DMS79 (cell line): ENCODE measurements around the gene IRF1.
"Not testable (repeated sequence)": the region's sequence is repeated elsewhere in the genome, so short reads cannot be mapped to it uniquely, and the experiment has no call there.

Experiments used
- DNase-seq: peaks from one replicate; lab custom pipeline; 2025; lab: John Stamatoyannopoulos, UW

The IRF1 gene, protein sequence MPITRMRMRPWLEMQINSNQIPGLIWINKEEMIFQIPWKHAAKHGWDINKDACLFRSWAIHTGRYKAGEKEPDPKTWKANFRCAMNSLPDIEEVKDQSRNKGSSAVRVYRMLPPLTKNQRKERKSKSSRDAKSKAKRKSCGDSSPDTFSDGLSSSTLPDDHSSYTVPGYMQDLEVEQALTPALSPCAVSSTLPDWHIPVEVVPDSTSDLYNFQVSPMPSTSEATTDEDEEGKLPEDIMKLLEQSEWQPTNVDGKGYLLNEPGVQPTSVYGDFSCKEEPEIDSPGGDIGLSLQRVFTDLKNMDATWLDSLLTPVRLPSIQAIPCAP

DNA sequence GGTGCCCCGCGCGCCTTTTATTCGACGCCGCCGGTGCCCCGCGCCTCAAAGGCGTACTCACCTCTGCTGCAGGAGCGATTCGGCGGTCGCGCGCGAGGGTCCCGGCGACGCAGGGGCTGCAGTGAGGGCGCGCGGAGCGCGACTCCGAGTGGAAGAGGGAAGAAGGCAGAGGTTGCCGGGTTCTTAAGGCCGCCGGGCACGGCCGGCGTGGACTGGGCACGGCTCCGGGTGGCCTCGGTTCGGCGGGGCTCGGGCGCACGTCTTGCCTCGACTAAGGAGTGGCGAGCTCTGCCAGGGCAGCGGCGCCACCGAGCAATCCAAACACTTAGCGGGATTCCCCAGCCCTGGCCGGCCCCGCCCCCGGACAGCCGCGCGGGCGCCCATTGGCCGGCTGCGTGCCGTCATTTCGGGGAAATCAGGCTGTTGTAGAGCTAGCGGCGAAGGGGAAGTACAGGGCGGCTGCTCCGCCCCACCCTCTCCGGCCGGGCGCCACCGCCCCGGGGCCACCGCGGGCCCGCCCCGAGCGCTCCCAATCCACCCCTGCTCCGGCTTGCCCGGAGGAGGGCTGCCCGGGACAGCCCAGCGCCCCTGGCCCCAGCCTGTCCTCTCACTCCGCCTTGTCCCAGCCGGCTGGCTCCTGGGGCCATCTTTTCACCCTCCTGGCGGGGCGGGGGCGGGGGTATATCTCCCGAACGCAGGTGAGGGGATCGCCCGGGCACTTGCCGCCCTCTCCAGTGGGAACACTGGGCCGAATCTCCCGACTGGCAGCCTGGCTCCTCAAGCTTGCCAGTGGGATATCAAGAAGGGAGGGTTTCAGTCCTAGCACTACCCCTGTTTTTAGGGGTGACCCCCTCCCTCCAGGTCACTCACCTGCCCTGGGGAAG is at the start of gene IRF1:
IRF1 (minus strand) TSS at position 290 of the 884 bp plus-strand sequence. CDS start 1,295 bp downstream, outside the sequence.
- DNase-seq, result peak; percentile 55

DNA sequence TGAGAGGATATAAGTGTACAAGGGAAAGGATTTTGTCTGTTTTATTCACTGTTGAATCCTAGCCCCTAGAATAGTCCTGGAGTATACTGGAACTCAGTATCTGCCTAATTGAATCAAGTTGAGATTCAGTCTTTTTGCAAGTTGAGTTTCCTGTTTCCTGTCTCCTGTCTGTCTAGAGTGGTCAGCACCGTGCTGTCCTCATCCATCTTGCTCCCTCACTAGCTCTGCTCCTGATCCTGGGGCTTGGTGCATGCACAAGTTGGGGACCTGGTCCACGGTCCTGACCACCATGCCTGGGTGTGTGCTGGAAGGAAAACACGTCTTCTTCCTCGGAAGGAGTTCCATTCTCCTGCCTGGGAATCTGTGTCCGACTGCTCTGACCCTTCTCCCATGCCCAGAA is 49.6 kb upstream of the IRF1 start:
- DNase-seq, result no peak

GRCh38 chr5:132539716-132540115 is 49.1 kb upstream of the IRF1 start:
- DNase-seq, result no peak

- no peak for DNase-seq
Measured at GRCh38 chr5:132530946-132531345, 40.4 kb upstream of the IRF1 start.

DNA sequence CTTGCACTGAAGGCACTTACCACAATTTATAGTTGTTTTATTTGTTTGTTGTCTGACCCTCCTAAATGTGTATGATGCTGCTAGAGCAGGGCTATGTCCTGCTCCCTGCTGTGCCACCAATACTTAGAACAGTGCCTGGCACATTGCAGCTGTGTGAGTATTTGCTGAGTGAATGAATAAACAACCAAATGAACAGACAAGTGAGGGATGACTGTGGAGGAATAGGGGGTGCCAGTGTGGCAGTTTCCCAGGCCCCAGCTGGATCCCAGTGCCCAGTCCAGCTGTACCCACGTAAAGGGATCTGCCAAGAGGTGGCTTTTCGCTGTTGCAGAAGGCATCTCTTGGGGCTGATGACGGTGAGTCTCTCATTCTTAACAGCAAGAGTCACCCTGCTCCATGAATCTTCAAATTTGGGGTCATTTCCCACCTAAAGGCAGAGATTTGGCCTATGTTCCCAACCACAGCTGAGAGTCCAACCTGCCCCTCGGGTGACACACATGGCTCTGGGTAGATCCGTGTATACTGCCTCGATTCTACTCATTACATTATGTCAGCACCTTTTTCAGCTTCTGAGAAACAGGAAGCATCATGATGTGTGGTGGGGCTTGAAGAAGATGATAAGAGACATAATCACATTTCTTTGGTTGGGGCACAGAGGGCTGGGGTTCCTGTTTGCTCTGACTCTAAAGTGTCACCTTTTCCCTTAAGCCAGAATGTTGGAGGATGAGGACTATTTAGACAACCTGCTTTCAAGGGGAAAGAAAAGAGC is 38.5 kb upstream of the IRF1 start:
- no peak for DNase-seq

DNA sequence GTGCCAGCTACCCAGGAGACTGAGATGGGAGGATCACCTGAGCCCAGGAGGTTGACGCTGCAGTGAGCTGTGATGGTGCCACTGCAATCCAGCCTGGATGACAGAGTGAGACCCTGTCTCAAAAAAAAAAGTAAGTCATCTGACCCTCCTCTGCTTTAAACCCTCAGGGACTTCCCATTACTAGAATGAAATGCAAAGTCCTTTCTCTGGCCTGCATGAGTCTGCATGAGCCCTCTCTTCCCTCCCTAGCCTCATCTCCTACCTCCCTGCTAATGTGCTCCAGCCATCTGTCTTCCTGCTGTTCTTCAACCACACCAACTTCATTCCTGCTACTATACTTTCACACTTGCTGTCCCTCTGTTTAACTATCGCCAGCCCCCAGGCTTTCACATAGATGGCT is 37.4 kb upstream of the IRF1 start:
- DNase-seq, result no peak

- DNase-seq, result no peak
Measured at GRCh38 chr5:132526974-132527564, 36.5 kb upstream of the IRF1 start.

DNA sequence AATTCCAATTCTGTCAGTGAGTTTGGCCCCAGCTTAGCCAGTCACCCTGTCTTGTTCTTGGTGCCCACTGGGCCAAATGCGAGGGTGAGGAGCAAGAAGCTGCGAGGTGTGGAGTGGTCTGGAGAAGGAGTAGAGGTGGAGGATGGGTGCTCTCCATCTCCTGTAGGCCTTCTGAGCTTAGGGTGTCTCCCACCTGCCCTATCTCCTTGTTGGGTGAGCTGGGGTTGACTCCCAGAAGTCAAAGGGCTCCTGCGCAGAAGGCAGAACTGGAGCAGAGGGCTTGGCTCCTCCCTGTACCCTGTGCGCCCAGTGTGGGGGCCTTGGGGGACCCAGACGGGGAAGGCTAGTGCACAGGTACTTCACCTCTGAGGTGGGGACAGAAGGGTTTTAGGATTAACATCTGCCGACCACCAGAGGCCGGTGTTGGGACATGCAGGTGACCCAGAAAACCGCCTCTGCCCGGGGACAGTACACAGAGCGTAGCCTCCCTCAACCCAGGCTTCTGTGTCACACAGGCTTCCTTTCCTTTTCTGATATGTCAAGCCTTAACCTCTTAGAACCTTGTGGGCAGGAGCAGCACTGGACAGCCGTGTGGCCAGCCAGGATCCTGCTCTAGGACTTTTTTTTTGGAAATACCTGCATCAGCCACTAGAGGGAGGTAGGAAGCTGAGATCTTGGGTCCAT is 35.9 kb upstream of the IRF1 start:
- no peak for DNase-seq

- DNase-seq, result no peak
Measured at GRCh38 chr5:132525299-132525724, 34.7 kb upstream of the IRF1 start.

- DNase-seq, result not testable (repeated sequence)
Measured at GRCh38 chr5:132524877-132525276, 34.3 kb upstream of the IRF1 start.

GRCh38 chr5:132522067-132522466 is 31.5 kb upstream of the IRF1 start:
- not testable (repeated sequence) for DNase-seq

DNA sequence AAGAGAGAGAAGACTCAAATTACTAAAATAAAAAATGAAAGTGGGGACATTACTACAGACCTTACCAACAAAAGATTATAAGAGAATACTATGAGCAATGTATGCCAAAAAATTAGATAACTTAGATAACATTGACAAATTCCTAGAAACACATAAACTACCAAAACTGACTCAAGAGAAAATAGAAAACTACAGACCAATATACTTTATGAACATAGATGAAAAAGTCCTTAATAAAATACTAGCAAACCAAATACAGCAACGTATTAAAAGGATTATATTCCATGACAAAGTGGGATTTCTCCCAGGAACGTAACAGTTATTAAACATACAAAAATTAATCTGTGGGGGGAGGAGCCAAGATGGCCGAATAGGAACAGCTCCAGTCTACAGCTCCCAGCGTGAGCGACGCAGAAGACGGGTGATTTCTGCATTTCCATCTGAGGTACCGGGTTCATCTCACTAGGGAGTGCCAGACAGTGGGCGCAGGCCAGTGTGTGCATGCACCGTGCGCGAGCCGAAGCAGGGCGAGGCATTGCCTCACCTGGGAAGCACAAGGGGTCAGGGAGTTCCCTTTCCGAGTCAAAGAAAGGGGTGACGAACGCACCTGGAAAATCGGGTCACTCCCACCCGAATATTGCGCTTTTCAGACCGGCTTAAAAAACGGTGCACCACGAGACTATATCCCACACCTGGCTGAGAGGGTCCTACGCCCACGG is 23.2 kb upstream of the IRF1 start:
- DNase-seq, result not testable (repeated sequence)

DNA sequence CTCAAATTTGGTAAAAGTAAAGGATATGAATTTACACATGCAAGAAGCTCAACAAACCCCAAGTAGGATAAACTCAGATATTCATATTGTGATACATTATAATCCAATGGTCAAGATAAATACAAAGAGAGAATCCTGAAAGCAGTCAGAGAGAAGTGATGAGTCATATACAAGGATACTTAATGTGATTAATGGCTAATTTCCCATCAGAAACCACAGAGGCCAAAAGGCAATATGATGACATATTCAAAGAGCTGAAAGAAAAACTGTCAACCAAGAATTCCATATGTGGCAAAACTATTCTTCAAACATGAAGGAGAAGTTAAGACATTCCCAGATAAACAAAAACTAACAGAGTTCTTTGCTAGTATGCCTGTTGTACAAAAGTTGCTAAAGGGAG is 19.5 kb upstream of the IRF1 start:
- no peak for DNase-seq

DNA sequence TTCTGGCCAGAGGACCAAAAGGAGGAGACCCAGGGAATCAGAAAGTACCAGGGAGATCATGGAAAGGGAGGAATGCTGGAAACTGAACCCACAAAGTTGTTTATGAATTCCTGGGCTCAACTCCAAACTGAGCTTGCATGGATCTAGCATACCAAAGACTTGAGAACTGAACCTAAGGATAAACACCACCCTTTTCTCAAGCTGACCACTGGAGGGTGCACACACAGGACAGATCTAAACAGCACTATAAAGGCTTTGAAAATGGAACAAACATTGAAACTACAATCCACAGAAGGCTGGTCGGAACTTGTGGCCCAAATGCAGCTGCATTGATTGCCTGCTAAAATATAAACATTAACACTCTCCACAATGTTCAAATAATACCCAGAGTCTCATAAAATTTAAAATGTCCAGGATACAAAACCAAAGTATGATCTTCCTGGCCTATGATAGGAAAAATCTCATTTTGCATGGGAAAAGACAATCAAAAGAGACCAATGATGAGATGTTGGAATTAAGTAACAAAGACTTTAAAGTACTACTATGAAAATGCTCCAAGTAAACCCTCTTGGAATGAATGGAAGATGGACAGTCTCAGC is 15.6 kb upstream of the IRF1 start:
- no peak for DNase-seq

GRCh38 chr5:132505641-132506040 is 15.1 kb upstream of the IRF1 start:
- no peak for DNase-seq

- no peak for DNase-seq
Measured at GRCh38 chr5:132504746-132505145, 14.2 kb upstream of the IRF1 start.

GRCh38 chr5:132503244-132503643 is 12.7 kb upstream of the IRF1 start:
- DNase-seq, result no peak

DNA sequence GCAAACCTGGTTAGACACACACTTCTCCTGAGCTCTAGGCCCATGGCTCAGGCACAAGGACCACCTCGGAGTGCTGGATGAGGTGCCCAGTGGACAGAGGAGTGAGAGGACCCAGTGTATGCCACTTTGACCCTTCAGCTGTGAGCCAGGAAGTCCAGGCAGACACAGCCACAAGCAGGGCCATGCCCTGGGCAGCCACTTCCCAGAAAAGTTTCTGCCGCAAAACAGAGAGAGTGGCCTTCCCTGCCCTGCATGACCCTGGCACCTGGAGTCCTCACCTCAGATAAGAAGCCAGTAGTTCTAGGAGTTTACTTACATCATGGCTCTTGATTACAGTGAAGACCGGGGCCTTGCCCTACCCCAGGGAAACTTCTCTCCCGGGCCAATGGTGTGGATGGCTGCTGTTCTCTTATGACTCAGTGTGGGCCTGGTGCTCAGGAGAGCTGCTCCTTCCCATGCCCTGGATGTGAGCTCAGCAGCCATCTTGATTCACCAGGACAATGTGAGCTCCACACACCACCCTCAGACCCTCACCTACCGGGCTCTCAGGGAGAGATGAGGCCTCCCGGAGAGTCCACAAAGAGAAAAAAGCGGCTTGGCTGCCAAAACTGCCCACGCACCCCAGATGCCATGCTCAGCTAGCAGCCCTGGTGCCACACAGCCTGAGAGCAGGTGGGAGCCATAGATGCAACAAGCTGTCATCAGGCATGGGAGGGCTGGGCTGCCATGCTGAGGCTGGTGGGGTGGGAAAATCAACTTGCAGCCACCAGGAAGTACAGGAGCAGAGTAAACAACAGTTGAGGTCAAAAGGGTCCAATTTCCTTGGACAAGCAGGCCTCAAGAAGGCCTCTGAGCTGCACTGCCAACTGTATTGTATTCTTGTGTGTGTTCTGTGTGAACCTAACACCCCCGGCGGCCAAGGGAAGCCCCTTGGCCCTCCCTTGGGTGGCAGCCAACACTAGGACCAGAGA is 11.7 kb upstream of the IRF1 start:
- no peak for DNase-seq

- no peak for DNase-seq
Measured at GRCh38 chr5:132501629-132501956, 11.0 kb upstream of the IRF1 start.
